GM12878 (cell line): ENCODE results near the gene SMIM7.

Source experiments
- KDM1A ChIP-seq: fragments of 200-600 bp; sonication (generic); IDR thresholded peaks from 2 replicates; pipeline ENCODE4 v1.6.1; 2016; ENCODE audit warnings: borderline replicate concordance
- POLR2AphosphoS5 ChIP-seq: IDR thresholded peaks from 2 replicates; pipeline ENCODE4 v1.6.1; 2011; ENCODE audit warnings: mild to moderate bottlenecking, low read length, inconsistent platforms
- TF ChIP-seq, protein P1 (sequence below), 3 experiments: IDR thresholded peaks in 2 of 3; conservative IDR thresholded peaks in 1 of 3; 2 replicates each; pipeline ENCODE4 v1.5.1; 2011; ENCODE audit warnings: low read depth in 3 of 3, low read length in 3 of 3, mild to moderate bottlenecking in 3 of 3, control low read depth in 2 of 3, moderate library complexity in 2 of 3, inconsistent platforms in 1 of 3, mixed read lengths in 1 of 3; ENCODE audit not compliant: control insufficient read depth in 2 of 3, insufficient read depth in 1 of 3; ENCODE audit errors: extremely low read depth in 1 of 3

DNA sequence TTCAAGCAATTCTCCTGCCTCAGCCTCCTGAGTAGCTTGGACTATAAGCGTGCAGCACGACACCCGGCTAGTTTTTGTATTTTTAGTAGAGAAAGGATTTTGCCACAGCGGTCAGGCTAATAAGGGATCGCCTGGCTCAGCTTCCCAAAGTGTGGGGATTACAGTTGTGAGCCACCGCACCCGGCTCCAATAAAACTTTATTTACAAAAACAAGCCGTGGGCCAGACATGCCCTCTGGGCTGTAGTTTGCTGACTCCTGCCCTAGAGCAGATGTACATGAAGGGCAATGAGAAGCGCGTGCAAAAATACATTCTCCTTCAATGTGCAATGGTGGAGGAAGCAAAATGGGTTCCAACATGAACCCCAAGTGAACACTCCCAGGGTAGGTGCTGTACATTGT is 18.2 kb downstream of the SMIM7 start:
- TF ChIP-seq KDM1A (no peak), POLR2AphosphoS5 (no peak)
- TF ChIP-seq, protein P1, sequence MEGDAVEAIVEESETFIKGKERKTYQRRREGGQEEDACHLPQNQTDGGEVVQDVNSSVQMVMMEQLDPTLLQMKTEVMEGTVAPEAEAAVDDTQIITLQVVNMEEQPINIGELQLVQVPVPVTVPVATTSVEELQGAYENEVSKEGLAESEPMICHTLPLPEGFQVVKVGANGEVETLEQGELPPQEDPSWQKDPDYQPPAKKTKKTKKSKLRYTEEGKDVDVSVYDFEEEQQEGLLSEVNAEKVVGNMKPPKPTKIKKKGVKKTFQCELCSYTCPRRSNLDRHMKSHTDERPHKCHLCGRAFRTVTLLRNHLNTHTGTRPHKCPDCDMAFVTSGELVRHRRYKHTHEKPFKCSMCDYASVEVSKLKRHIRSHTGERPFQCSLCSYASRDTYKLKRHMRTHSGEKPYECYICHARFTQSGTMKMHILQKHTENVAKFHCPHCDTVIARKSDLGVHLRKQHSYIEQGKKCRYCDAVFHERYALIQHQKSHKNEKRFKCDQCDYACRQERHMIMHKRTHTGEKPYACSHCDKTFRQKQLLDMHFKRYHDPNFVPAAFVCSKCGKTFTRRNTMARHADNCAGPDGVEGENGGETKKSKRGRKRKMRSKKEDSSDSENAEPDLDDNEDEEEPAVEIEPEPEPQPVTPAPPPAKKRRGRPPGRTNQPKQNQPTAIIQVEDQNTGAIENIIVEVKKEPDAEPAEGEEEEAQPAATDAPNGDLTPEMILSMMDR (IDR thresholded peaks at IDR 0.05 in 2 of 3, conservative IDR thresholded peaks at IDR 0.05 in 1 of 3; ENCODE audit: control insufficient read depth in 2 of 3, extremely low read depth in 1 of 3, insufficient read depth in 1 of 3, low read depth in 3 of 3, low read length in 3 of 3): no peak
